ENCODE data around the gene HS3ST3B1.
A peak's percentile ranks its signal among the peaks of the same experiment; 100 is the strongest.

HS3ST3B1 gene

DNA sequence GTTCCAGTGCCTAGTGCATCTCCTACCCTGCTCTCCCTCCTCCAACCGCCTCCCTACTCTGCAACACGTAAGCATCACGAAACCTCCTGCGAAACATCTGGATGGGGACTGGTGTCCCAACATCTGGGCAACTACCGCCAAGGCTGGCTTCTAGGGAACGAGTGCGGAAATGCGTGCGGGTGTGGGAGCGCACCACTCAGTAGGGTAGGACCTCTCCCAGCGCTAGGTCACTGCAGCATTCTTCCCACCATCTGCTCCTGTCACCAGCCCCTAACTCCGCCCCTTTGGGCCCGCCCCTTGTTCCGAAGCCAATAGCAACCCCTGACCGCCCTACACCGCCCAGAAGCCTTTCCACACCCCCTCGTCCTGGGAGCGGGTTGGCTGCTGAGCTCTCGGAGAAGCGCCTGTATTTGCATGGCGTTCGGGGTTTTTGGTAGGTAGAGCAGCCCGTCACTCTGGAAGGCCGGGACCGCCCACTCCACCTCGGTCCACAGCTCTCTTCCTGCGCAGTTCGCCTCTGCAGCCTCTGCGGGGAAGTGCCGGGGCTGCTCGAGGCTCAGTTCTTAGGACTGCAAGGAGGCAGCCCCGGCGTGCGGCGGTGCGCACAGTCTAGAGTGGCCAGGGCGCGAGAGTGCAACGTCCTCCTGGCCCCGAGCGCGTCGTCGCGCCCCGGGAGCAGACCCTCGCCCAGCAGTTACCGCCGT lies at the start of gene HS3ST3B1:
Gene HS3ST3B1 (plus strand): TSS at position 507 of the 704 bp plus-strand sequence. CDS start 438 bp downstream, outside the sequence.
- peak; percentile 100 for DNase-seq

DNA sequence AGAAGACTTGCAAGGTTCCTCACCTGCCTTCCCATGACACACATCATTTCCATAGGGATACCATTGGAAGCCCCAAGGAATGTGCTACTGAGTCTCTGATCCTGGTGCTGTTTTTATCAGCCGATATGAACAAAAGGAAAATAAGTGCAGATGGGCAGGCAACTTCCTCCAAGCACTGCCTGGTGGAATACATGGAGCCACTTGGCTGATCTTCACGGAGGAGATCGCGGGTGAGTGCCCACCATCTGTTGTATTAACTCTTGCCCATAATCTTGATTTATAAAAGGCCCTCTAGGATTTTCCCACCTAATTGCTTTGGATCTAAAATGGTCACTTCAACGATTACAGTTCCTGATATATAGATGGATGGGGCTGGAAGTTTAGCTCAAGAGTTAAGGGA lies 39.5 kb upstream of the HS3ST3B1 start:
- no peak for DNase-seq

DNA sequence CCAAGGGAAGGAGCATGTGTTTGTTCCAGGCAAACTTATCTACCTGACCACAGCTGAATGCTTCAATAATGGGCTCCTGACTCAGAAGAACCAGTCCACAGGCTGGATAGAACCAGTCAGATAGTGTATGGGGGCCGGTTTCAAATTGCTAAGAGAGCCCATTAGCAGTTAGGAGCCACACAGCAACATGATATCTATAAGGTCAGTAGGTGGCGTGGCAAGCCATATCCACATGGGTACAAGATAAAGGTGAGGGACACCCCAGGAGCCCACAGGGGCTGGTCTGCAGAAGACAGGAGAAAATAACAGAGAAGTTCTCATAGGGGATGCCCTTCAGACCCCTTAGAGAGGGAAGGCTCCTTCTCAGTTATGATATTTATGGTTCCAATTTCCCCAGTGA lies 32.6 kb upstream of the HS3ST3B1 start:
- no peak for DNase-seq

DNA sequence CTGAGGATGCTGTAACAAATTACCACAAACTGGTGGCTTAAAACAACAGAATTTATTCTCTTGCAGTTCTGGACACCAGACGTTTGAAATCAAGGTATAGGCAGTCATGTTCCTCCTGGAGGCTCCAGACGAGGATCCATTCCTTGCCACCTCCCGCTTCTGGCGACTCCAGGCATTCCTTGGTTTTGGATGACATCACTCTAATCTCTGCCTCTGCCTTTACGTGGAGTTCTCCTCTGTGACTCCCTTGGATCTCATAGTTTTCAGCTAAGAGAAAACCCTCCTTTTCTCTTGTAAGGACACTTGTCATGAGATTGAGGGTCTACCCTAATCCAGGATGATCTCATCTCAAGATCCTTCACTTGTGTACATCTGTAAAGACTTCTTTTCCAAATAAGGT lies 31.4 kb upstream of the HS3ST3B1 start:
- DNase-seq: no peak

DNA sequence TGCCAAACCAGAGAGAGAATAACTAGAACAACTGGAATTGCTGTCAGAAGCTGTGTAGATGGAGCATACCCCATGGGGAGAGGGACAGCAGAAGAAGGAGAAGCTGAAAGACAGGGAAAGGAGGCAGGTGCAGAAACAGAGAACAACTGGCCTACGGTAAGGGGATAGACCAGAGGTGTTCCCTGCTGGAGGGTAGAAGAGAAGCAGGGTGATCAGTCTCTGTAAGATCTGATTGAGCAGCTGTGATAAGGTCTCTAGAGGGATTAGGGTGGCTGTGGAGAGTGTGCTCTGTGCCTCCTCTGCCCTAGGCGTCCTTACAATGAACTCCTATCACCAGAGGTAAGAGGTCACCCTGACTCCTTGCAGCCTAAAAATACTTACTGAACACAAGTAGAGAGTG lies 30.4 kb upstream of the HS3ST3B1 start:
- DNase-seq: no peak

DNA sequence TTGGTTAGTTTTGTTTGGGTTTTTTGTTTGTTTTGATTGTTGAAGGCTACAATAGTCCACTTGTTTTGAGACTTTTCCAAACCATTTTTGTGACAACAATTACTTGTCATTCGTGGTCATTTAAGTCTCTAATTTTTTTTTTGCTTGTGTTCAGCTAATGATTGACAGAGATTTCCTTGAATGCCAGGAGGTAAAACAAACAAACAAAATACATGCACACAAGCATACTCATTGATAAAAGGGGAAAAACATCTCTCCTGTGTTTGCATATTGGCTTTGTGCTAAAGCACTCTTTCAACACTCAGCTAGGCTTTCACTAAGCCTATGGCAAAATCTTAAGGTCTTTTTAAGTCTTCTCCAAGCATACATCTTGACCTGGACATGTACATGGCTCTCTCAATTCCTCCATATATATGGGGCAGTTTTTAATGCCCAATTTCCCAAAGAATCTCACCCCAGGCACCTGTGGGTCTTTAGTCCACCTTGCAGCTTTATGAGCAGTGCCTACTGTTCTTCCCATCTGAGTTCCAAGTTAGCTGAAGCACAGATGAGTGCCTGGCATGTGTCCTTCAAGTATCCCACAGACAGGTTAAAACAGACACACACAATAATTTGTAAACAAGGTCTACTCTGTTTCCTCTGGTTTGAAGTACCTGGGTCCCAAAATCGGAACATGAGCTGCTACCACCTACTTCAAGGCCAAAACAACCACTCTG lies 24.2 kb upstream of the HS3ST3B1 start:
- DNase-seq: no peak

DNA sequence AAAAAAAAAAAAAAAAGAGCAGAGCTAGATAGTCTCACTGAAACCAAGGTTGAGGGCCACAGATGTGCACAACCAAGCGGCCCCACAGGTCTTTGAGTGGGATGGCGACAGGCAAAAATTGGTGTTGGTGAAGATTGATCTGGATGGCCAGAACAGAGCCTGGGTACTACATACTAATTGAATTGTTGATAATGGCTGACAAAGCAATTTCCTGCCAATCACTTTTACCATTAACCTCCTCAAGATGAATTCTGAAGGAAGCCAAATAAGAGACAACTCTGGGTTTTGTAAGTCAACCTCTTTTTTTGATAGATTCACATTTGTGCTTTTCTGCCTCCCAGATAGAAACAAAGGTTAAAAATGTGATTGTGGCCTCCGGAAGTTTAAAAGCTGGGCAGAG lies 19.4 kb upstream of the HS3ST3B1 start:
- no peak for DNase-seq

DNA sequence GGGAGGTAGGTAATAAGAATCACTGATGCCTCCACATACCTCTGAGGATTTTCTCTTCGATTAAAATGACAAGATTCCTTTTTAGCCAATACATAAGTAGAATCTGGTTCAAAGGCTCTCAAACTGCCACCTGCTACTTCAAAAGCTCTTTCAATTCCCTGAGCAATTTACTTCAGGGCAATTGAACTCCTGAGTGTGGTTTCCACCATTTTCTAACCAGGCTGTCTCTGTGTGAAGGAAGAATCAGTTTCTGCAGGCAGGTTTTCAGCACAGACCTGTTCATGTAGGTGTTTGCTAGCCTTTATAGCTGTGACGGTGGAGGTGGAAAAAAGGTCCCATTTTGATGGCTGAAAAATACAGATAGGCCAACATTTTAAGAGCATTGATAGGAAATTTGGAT lies 18.2 kb upstream of the HS3ST3B1 start:
- no peak for DNase-seq

DNA sequence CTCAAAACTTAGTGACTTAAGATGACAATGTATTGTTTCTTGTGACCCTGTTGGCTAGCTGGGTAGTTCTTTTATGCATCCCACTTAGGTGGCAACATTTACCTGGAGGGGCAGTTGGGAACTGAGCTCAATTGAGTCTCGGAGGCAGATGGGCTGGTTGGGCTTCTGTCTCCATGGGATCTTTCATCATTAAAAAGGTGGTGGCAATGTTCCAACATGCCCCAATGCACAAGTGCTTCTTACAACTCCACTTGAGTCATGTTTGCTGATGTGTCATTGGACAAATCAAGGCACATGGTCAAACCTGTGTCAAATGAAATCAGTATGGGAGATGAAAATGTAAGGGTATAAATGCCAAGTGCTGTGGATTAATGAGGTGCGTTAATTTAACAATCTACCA lies 11.7 kb upstream of the HS3ST3B1 start:
- DNase-seq: no peak

DNA sequence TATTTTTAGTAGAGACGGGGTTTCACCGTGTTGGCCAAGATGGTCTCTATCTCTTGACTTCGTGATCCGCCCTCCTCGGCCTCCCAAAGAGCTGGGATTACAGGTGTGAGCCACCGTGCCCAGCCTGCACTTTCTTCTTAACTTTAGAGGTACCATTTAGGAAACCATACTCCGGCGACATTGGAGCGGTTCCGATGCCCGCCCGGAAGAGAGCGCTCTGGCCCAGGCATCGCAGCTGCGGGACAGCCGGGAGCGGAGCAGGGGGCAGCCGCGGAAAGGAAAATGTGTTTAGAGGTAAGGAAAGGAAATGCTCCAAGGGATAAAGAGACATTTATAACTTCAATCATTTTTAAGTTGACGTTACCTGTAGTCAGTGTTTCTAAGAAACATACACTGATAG lies 6.0 kb upstream of the HS3ST3B1 start:
- no peak for DNase-seq

DNA sequence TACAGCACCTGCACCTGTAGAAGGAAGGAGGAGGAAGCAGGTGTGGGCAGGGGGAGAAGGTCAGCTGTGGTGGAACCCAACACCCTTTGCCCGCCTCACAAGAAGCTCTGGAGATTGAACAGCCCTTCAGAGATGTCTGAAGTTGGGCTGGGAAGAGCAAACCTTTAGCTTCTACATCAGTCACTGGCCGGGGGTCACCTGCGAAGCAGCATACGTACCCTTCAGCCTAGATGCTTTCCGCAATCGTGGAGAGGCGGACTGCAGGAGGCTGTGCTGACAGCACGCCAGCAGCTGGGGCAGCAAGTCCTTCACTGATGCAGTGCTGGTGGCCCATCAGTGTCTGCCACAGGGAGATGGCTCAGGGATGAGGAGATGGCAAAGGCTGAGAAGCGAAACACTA lies 5.2 kb upstream of the HS3ST3B1 start:
- no peak for DNase-seq

DNA sequence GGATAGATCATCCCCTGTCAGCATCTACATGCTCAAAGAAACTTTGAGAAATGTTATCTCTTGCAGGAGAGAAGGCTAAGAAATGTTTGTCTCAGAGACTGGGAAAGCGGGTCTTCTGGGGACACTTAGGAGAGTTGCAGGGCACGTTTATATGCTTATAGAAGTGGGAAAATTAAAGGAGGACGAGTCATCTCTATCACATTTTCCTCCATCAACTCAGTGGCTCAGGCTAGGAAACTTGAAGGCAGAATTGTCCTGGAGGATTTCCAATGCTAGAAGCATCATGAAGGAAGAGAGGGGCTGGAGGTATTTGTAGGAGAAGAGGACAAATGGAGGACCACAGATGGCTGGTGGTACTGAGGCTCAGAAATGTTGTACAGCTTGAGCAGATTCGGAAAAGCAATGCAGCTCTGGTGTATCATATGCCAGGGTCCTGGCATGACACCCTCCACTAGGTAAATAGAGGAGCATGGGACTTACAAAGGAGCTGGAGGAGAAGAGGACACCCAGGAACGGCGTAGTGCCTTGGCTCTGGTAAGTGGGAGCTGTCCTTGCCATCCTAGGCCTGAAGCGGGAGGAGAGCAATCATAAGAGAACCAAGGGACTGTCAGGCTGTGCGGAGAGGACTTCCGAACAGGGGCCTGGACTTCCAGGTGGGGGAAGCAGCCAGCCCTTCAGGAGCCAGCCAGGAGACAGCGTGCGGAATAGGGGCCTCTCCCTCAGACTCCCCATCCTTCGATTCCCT lies 4.5 kb upstream of the HS3ST3B1 start:
- DNase-seq: peak; percentile 26

DNA sequence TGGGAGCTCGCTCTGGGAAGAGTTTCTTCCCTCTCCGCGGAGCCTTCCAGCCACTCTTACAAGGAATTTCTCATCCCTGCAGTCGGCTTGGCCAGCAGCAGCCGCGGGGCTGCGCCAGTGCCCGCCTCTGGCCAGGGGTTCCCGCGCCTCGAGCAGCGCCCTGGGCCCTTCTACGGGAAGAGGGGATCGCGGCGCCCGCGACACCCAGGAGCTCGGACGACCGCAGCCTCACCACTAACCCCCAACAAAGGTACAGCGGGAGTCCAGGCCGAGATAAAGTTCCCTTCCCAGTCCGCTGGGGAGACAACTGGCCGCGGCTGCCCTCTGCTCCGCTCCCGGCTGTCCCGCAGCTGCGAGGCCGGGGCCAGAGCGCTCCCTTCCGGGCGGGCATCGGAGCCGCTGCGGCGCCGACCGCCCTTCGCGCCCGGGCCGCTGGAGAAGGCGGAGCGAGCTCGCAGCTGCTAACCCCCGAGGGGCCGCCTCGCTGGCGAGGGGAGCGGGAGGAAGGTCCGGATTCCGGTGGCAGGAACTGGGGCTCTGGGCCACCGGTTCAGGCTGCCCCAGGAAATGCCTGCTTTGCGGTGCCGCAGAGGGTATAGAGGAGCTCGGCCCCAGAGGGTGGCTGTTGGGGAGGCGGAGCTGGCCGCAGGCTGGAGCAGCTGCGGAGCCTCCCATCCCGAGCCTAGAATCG lies 3.6 kb upstream of the HS3ST3B1 start:
- DNase-seq: peak; percentile 81

DNA sequence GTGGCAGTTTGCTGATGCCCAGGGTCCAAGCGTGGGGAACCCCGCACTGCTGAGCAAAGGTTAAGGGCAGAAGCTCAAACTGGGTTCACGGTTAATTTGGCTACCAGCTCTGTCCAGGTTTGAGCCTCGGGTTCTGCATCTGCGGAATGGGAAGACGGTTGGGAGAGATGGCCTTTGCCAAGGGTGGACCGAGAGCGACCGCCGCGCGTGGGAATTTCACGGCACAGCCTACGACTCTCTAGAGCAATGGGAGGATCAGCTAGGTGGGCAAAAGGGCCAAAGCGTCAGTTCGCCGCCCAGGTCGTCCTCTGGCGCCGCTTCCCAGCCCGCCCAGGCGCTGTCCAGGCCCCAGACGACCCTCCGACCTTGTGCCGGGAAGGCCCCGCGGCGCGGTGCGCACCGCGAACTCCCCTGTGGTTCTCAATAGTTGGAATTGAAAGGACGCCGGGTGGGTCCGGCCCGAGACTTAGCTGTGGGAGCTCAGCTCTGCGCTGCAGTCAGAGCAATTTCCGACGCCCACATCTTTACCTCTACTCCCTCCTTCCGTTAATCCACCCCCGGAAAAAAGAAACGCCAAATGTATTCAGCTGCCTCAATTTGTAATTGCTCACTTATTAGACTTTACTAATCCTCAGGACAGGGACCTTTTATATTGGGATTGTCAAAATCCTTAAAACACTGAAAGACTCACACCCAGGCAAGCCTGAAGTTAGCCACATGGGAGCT lies 2.5 kb upstream of the HS3ST3B1 start:
- no peak for DNase-seq

DNA sequence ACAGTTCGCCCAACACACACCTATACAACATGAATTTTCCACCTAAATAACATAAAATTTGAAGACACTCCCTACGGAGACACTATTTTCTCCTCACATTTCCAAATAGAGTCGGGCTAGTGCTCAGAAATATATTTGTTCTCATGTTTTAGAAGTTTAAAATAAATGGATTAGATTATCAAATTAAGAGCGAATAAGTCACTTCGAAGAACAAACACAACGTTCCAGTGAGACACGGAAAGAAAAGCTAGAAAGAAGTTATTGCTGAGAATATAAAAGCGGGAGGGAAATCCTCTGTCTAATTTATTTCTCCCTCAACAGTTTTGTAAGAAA lies 2.0 kb upstream of the HS3ST3B1 start:
- DNase-seq: no peak

DNA sequence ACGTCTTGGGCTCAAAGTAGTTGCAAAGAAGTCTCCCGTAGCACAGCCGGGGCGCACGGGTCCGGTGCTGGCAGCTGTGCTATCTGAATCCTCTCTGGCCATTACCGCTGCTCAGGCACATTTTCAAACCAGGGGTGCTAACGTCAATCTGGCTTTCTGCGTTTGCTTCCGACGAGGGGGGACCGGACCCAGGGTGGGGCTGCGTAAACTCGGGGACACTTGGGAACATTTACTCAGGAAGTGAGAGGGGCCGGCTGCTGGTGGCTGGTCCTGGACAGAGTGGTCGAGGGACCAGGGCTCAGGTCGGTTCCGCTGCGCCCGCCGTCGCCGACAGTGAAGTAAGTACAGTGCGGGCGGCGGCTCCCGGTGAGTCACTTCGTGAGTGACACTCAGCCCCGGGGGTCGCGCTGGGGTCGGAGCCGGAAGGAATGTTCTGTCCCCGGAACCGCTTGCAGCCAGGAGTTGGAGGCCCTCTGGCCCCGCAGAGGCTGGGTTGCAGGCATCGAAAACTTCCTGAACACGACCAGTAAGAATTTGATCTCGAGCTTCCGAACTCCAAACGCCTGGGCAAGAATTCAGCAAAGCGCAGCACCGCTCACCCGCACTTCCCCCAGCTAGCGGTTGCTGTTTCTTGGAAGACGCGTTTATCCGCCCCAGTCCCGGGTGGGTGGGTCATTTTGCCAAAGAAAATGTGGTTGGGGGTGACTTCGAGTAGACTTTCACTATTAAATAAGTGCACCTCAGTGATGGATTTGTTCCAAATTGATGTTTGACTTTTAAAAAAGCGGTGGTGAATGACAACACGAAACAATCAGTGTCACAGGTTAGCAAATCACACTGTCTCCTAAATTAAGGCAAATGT lies 1.4 kb upstream of the HS3ST3B1 start:
- DNase-seq: peak; percentile 68

DNA sequence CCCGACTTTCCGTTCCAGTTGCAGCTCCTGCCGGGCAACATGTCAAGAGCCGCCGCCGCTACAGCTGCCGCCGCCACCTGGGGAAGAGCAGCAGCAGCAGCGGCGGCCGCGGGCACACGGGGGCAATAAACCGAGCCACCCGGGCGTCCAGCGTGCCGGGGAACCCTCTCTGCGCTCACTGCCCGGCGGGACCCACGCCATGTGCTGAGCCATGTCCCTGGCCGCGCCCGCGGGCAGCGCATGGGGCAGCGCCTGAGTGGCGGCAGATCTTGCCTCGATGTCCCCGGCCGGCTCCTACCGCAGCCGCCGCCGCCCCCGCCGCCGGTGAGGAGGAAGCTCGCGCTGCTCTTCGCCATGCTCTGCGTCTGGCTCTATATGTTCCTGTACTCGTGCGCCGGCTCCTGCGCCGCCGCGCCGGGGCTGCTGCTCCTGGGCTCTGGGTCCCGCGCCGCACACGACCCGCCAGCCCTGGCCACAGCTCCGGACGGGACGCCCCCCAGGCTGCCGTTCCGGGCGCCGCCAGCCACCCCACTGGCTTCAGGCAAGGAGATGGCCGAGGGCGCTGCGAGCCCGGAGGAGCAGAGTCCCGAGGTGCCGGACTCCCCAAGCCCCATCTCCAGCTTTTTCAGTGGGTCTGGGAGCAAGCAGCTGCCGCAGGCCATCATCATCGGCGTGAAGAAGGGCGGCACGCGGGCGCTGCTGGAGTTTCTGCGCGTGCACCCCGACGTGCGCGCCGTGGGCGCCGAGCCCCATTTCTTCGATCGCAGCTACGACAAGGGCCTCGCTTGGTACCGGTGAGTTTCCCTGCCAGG lies 604 bp downstream of the HS3ST3B1 start:
- no peak for DNase-seq

DNA sequence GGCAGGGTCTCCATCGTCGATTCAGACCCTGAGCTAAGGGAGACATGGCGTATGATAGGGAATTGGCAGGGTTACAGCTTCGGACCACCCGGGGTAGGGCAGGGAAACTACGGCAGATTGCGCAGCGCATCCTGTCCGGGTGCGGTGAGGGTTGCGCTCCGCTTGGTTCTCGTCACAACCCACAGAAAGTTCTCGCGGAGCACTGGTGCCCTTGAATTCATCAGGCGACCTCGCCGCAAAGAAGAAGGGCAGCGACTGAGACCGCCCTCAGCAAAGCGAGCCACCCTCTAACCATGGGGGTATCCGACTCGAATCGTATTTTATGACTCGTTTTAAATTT lies 1.2 kb downstream of the HS3ST3B1 start:
- DNase-seq: peak; percentile 60

DNA sequence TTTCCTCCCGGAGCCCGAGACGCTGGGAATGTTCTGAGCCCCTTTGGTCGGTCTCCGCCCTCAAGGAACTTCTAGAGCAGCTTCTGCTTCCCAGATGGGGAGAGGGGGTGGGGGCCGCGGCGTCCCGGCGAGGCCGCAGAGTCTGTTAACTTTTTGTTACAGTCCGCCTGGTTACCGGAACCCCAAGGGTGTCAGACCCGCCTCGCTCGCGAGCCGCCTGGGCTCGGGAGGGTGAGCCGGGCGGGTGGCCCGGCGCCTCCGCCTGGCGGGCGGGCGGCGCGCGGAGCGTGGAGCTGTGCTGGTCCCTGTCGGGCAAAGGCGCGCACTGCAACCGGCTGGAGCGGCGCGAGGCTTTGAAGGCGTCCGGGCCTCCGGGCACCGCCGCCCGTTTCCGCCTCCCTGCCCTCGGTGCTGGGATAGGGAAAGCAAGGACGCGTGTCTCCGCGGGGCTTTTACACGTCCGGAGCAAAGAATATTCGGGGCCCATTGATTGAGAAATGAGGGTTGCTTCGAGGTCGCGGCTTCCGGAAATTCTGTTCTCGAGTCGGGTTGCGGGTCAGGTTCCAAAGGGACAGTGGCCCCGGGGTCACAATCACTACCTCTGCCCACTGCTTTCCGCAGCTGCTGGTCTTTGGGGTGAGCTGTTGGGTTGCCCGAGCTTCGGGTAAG lies 1.7 kb downstream of the HS3ST3B1 start:
- peak; percentile 87 for DNase-seq

Data from EL (cell line).